Progenitor cell of endocrine pancreas (in vitro differentiated cells): ENCODE data around the gene BCAP31. TPM values are rescaled to one million over a fixed set of nuclear protein-coding genes. Genes with fewer than 3 reads are reported as not detected.

Experiments used
- DNase-seq: peaks from one replicate; pipeline ENCODE4 v3.0.0; 2021; ENCODE audit warnings: low spot score; ENCODE audit not compliant: unreplicated experiment
- H3K27ac Mint-ChIP-seq: 2 replicates; pipeline ENCODE4 v1.8.0; 2021; ENCODE audit warnings: mild to moderate bottlenecking, moderate library complexity, mixed read lengths
- H3K27me3 Mint-ChIP-seq: 2 replicates; pipeline ENCODE4 v1.8.0; 2021; ENCODE audit warnings: mixed read lengths
- H3K36me3 Mint-ChIP-seq: 2 replicates; pipeline ENCODE4 v1.8.0; 2022; ENCODE audit warnings: mixed read lengths; ENCODE audit not compliant: insufficient read depth
- H3K4me1 Mint-ChIP-seq: 2 replicates; pipeline ENCODE4 v1.8.0; 2021; ENCODE audit warnings: low read depth, mixed read lengths
- H3K4me3 Mint-ChIP-seq: 2 replicates; pipeline ENCODE4 v1.8.0; 2021; ENCODE audit warnings: low read depth, mild to moderate bottlenecking, moderate library complexity, mixed read lengths
- H3K9me3 Mint-ChIP-seq: 2 replicates; pipeline ENCODE4 v1.8.0; 2021; ENCODE audit warnings: low read depth, mixed read lengths
- CTCF ChIP-seq: fragments of 200-600 bp; sonication (generic); IDR thresholded peaks from one replicate; pipeline ENCODE4 v1.5.0; 2021; ENCODE audit warnings: antibody characterized with exemption, mild to moderate bottlenecking; ENCODE audit not compliant: unreplicated experiment
- total RNA-seq: library from RNA; stranded (reverse); gene quantifications from 2 replicates; pipeline ENCODE4 v1.2.1, GENCODE V29; 2021

The BCAP31 gene
- total RNA-seq, 1 donor from 2014 or later: 142 TPM

- no peak for TF ChIP-seq CTCF
- H3K27me3 Mint-ChIP-seq: no peaks in the 10 kb centered on the region
- no peak for DNase-seq
- peaks cover 5% of the 10 kb centered on the region for H3K36me3 Mint-ChIP-seq
- peaks cover 1% of the 10 kb centered on the region for H3K4me1 Mint-ChIP-seq
- H3K9me3 Mint-ChIP-seq: peaks cover 7% of the 10 kb centered on the region
- H3K27ac Mint-ChIP-seq: no peak overlapping the region
- H3K4me3 Mint-ChIP-seq: no peak overlapping the region
Observed at GRCh38 chrX:153739754-153740486, 15.7 kb upstream of the BCAP31 start.

- H3K27ac Mint-ChIP-seq: no peak overlapping the region
- peaks cover 10% of the 10 kb centered on the region for H3K36me3 Mint-ChIP-seq
- no peaks in the 10 kb centered on the region for H3K4me1 Mint-ChIP-seq
- H3K27me3 Mint-ChIP-seq: no peaks in the 10 kb centered on the region
- no peak for DNase-seq
- no peak overlapping the region for H3K4me3 Mint-ChIP-seq
- no peak for TF ChIP-seq CTCF
- H3K9me3 Mint-ChIP-seq: peaks cover 11% of the 10 kb centered on the region
Observed at GRCh38 chrX:153738056-153738605, 13.9 kb upstream of the BCAP31 start.

- no peaks in the 10 kb centered on the region for H3K27me3 Mint-ChIP-seq
- H3K4me1 Mint-ChIP-seq: no peaks in the 10 kb centered on the region
- no peak for DNase-seq
- H3K9me3 Mint-ChIP-seq: peaks cover 12% of the 10 kb centered on the region
- TF ChIP-seq CTCF: no peak
- peaks cover 10% of the 10 kb centered on the region for H3K36me3 Mint-ChIP-seq
- H3K27ac Mint-ChIP-seq: no peak overlapping the region
- H3K4me3 Mint-ChIP-seq: no peak overlapping the region
Observed at GRCh38 chrX:153736871-153737441, 12.8 kb upstream of the BCAP31 start.

- H3K9me3 Mint-ChIP-seq: peaks cover 19% of the 10 kb centered on the region
- DNase-seq: no peak
Observed at GRCh38 chrX:153736071-153736820, 12.1 kb upstream of the BCAP31 start.

More at GRCh38 chrX:153736071-153736820, 12.1 kb upstream of the BCAP31 start:
- H3K27ac Mint-ChIP-seq: no peak overlapping the region
- no peaks in the 10 kb centered on the region for H3K4me1 Mint-ChIP-seq
- TF ChIP-seq CTCF: no peak
- peaks cover 16% of the 10 kb centered on the region for H3K36me3 Mint-ChIP-seq
- H3K4me3 Mint-ChIP-seq: no peak overlapping the region
- H3K27me3 Mint-ChIP-seq: no peaks in the 10 kb centered on the region
